ENCODE data around the gene MAN1B1.

DNA sequence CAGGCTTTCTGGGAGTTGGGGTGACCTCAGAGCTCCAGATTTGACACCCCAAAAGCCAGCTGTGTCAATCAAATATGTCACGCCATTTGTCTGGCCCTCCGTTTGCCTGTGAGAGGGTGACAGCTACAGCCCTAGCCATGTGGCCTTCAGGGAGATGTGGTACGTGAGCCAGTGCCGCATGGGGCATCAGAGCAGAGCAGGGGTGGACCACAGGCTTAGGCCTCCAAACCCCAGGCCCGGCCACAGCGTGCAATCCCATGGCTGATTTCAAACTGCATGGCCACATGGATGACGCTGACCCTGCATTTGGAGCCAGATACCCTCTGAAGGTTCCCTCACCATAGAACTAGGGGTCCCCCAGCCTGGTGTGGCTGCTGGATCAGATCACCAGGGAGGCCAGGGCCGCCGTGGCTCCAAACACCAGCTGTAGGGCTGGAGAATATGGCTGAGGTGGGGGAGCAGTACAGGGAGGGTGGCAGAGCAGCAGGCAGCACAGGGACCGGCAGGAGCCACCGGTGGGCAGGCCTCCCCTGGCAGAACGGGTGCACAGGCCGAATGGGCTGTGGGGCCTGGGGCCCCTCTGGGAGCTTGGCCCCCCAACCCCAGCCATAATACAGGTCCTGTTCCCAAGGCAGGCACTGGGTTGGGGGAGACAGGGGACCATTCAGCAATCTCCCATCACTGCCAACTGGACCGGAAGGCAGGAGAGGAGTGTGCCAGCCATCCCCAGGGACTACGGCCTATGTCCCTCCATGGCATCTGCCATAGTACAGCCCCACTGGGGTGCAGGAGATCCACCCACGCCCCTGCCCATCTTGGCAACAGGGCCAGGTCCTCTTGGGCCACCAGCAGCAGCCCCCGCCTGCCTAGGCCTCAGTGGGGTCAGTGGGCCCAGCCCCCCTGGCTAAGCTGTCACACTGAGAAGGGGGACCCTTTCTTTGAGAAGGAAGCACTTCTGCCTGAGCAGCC is 18.0 kb upstream of the MAN1B1 start:
- no peak for TF ChIP-seq CTCF (IDR thresholded peaks at IDR 0.05; ENCODE audit: low read length)
- no peak for TF ChIP-seq EZH2 (optimal IDR thresholded peaks at IDR 0.05; ENCODE audit: low read depth, low read length)
- no peak for TF ChIP-seq EZH2phosphoT487 (IDR thresholded peaks at IDR 0.05; ENCODE audit: low read length)

All from MM.1S (cell line).